Measurements from ENCODE around the gene ZIC2. TPM values are rescaled to one million over a fixed set of nuclear protein-coding genes. Genes with fewer than 3 reads are reported as not detected.
A peak's percentile ranks its signal among the peaks of the same experiment; 100 is the strongest.
"Not testable (repeated sequence)": the region's sequence is repeated elsewhere in the genome, so short reads cannot be mapped to it uniquely, and the experiment has no call there.

ZIC2 gene
- total RNA-seq, 2 experiments from 2014 or later, result not detected

- ChIA-PET POLR2A (no interaction called here), CTCF (interaction anchor here (0.9 kb wide), 1 partner anchor 49 kb away, joined by 3 read pairs; no protein-coding TSS in a partner anchor)
These were observed 31.7 kb upstream of the ZIC2 start for GRCh38 chr13:99949679-99950413.

DNA sequence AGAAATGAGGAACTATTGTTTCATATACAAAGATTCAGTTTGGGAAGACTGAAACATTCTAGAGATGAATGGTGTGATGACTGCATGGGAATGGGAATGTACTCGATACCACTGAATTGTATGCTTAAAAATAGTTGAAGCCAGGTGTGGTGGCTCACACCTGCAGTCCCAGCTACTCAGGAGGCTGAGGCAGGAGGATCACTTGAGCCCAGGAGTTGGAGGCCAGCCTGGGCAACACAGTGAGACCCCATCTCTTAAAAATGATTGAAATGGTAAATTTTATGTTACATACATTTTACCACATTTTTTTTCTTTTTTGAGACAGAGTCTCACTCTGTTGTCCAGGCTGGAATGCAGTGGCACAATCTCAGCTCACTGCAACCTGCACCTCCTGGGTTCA is 29.9 kb upstream of the ZIC2 start:
- DNase-seq; H3K27ac Mint-ChIP-seq; H3K4me1 Mint-ChIP-seq (ENCODE audit: low read depth); H3K4me3 Mint-ChIP-seq; ATAC-seq; H3K36me3 Mint-ChIP-seq (ENCODE audit: low read depth); H3K9me3 Mint-ChIP-seq (ENCODE audit: insufficient read depth); CTCF ChIA-PET; POLR2A ChIA-PET: not testable (repeated sequence)
- H3K27me3 Mint-ChIP-seq (ENCODE audit: low read depth), result peaks cover 72% of the 10 kb centered on the region

More at GRCh38 chr13:99949679-99950413, 31.7 kb upstream of the ZIC2 start:
- Mint-ChIP-seq H3K27ac (no peak overlapping the region), H3K36me3 (ENCODE audit: low read depth) (no peaks in the 10 kb centered on the region), H3K27me3 (ENCODE audit: low read depth) (peaks cover 60% of the 10 kb centered on the region), H3K4me1 (ENCODE audit: low read depth) (no peaks in the 10 kb centered on the region), H3K9me3 (ENCODE audit: insufficient read depth) (no peaks in the 10 kb centered on the region), H3K4me3 (no peak overlapping the region)
- ATAC-seq (no peak), DNase-seq (no peak)

GRCh38 chr13:99953138-99953755 is 28.3 kb upstream of the ZIC2 start:
- CTCF ChIA-PET, result no interaction called here
- H3K4me1 Mint-ChIP-seq (ENCODE audit: low read depth), result peaks cover 4% of the 10 kb centered on the region
- no peaks in the 10 kb centered on the region for H3K36me3 Mint-ChIP-seq (ENCODE audit: low read depth)
- H3K27me3 Mint-ChIP-seq (ENCODE audit: low read depth), result peaks cover 79% of the 10 kb centered on the region
- ATAC-seq (no peak), DNase-seq (no peak)
- no peak overlapping the region for H3K4me3 Mint-ChIP-seq
- H3K9me3 Mint-ChIP-seq (ENCODE audit: insufficient read depth), result no peaks in the 10 kb centered on the region
- H3K27ac Mint-ChIP-seq, result no peak overlapping the region
- POLR2A ChIA-PET, result no interaction called here

DNA sequence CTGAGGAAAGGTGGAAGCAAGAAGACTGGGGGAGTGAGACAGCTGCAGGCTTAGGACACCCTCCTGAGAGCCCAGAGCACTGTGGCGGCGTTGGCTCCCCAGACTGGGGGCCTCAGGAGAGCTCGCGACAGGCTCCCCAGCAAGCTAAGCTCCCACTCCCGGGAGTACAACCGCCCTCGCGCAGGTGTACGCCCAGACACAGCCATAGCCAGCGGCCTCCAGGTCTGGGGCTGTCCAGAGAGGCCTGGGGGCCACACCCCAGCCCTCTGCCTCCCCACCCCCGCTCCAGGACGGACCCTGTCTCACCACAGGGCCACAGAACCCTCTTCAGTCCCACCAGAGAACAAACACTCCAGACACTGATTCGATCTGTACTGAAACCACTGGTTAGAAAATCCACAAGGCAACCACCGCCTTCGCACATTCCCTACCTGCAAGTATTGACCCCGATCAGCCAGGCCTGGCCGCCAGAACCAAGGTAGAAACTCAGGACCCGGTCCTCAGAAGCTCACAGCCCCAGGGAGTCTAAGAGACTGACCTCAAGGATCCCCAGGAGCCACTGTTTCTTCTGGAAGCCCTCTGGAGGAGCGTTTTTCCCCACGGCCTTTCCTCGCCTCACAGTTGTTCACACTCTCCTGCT is 26.4 kb upstream of the ZIC2 start:
- Mint-ChIP-seq H3K4me3 (no peak overlapping the region), H3K4me1 (ENCODE audit: low read depth) (peaks cover 12% of the 10 kb centered on the region), H3K27ac (no peak overlapping the region), H3K27me3 (ENCODE audit: low read depth) (peaks cover 80% of the 10 kb centered on the region), H3K9me3 (ENCODE audit: insufficient read depth) (no peaks in the 10 kb centered on the region), H3K36me3 (ENCODE audit: low read depth) (no peaks in the 10 kb centered on the region)
- ChIA-PET POLR2A (no interaction called here), CTCF (interaction anchor here (2.1 kb wide), 1 partner anchor 299 kb away, joined by 5 read pairs; no protein-coding TSS in a partner anchor)
- ATAC-seq (no peak), DNase-seq (no peak)

- Mint-ChIP-seq H3K27me3 (ENCODE audit: low read depth) (peaks cover 79% of the 10 kb centered on the region), H3K4me3 (no peak overlapping the region), H3K27ac (no peak overlapping the region), H3K36me3 (ENCODE audit: low read depth) (no peaks in the 10 kb centered on the region), H3K9me3 (ENCODE audit: insufficient read depth) (no peaks in the 10 kb centered on the region), H3K4me1 (ENCODE audit: low read depth) (peaks cover 12% of the 10 kb centered on the region)
- DNase-seq (no peak), ATAC-seq (no peak)
- CTCF ChIA-PET, result interaction anchor here (0.9 to 2.1 kb wide), 2 partner anchors 280 to 299 kb away, joined by 3 to 5 read pairs; no protein-coding TSS in a partner anchor
- POLR2A ChIA-PET, result no interaction called here
These were observed 25.7 kb upstream of the ZIC2 start for GRCh38 chr13:99955747-99956472.

- Mint-ChIP-seq H3K4me1 (ENCODE audit: low read depth) (peaks cover 12% of the 10 kb centered on the region), H3K36me3 (ENCODE audit: low read depth) (no peaks in the 10 kb centered on the region), H3K9me3 (ENCODE audit: insufficient read depth) (no peaks in the 10 kb centered on the region), H3K27ac (no peak overlapping the region), H3K4me3 (no peak overlapping the region), H3K27me3 (ENCODE audit: low read depth) (peaks cover 81% of the 10 kb centered on the region)
- ChIA-PET CTCF (interaction anchor here (0.9 kb wide), 1 partner anchor 279 kb away, joined by 3 read pairs; no protein-coding TSS in a partner anchor), POLR2A (no interaction called here)
- ATAC-seq (no peak), DNase-seq (no peak)
These were observed 24.9 kb upstream of the ZIC2 start for GRCh38 chr13:99956473-99957349.

- H3K27me3 Mint-ChIP-seq (ENCODE audit: low read depth), result peaks cover 80% of the 10 kb centered on the region
- ChIA-PET POLR2A (no interaction called here), CTCF (no interaction called here)
- H3K4me1 Mint-ChIP-seq (ENCODE audit: low read depth), result peaks cover 12% of the 10 kb centered on the region
- no peaks in the 10 kb centered on the region for H3K36me3 Mint-ChIP-seq (ENCODE audit: low read depth)
- peak overlapping the region; percentile 20 for H3K27ac Mint-ChIP-seq
- ATAC-seq, result no peak
- H3K9me3 Mint-ChIP-seq (ENCODE audit: insufficient read depth), result no peaks in the 10 kb centered on the region
- H3K4me3 Mint-ChIP-seq, result no peak overlapping the region
- no peak for DNase-seq
These were observed 23.0 kb upstream of the ZIC2 start for GRCh38 chr13:99958406-99959126.

DNA sequence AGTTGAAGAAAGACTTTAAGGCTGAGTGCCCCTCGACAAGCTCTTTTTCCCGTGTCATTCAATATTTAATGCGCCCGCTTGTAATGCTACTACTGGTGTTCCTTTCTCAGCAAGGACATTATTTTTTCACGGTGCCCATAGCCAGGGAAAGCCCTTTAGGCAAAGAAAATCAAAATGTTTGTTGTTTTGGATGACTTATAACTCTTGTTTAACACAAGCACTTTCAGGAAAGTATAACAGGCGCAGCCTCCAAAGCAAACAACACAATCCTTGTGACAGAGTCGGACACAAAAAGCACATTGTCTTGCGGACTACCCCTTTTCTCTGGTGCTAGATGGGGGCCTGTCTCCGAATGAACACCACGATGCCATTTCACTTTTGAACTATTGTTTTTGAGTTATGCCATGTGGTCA is 22.5 kb upstream of the ZIC2 start:
- ChIA-PET CTCF (no interaction called here), POLR2A (no interaction called here)
- DNase-seq (no peak), ATAC-seq (no peak)
- H3K4me3 Mint-ChIP-seq, result no peak overlapping the region
- H3K27ac Mint-ChIP-seq, result peak overlapping the region; percentile 20
- H3K27me3 Mint-ChIP-seq (ENCODE audit: low read depth), result peaks cover 79% of the 10 kb centered on the region
- H3K36me3 Mint-ChIP-seq (ENCODE audit: low read depth), result no peaks in the 10 kb centered on the region
- H3K9me3 Mint-ChIP-seq (ENCODE audit: insufficient read depth), result no peaks in the 10 kb centered on the region
- H3K4me1 Mint-ChIP-seq (ENCODE audit: low read depth), result peaks cover 12% of the 10 kb centered on the region

GRCh38 chr13:99959540-99960230 is 21.9 kb upstream of the ZIC2 start:
- Mint-ChIP-seq H3K27ac (no peak overlapping the region), H3K9me3 (ENCODE audit: insufficient read depth) (no peaks in the 10 kb centered on the region), H3K4me3 (peak overlapping the region; percentile 48), H3K27me3 (ENCODE audit: low read depth) (peaks cover 78% of the 10 kb centered on the region), H3K4me1 (ENCODE audit: low read depth) (peaks cover 12% of the 10 kb centered on the region), H3K36me3 (ENCODE audit: low read depth) (no peaks in the 10 kb centered on the region)
- CTCF ChIA-PET, result no interaction called here
- POLR2A ChIA-PET, result no interaction called here
- DNase-seq (no peak), ATAC-seq (peak; percentile 39)

DNA sequence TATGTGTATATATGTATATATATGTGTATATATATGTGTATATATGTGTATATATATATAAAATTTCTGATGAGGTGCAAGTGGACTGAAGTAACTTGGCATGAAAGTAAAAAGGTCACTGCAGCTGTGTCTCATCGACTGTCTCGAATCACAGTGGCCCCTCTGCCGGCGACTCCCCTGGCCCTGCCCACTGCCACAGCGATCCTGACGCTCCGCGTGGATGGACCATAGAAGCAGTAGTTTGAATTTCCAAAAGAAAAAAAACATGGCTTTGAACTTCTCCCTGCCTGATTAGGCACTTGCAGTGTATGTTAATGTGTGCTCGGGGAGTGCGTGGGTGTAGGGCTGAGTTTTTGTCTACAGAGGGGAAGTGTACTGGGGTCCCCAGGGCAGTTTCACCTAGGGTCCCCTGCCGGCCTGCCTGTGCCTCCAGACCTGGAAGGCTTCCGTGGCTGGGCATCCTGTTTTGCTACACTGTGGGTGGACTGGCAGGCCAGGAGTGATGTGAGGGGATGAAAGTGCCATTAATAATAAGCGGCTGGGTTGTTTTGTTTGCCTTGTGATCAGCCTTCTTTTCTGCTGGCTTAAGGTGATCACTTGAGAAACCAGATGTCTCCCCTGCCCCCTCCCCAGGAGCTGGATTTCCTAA is 20.8 kb upstream of the ZIC2 start:
- no peak overlapping the region for H3K27ac Mint-ChIP-seq
- ChIA-PET POLR2A (no interaction called here), CTCF (no interaction called here)
- H3K27me3 Mint-ChIP-seq (ENCODE audit: low read depth), result peaks cover 74% of the 10 kb centered on the region
- H3K4me1 Mint-ChIP-seq (ENCODE audit: low read depth), result peaks cover 12% of the 10 kb centered on the region
- H3K4me3 Mint-ChIP-seq, result no peak overlapping the region
- no peak for ATAC-seq
- no peaks in the 10 kb centered on the region for H3K36me3 Mint-ChIP-seq (ENCODE audit: low read depth)
- no peak for DNase-seq
- no peaks in the 10 kb centered on the region for H3K9me3 Mint-ChIP-seq (ENCODE audit: insufficient read depth)
